SU-DHL-6 (cell line): ENCODE results near the gene TMEM79.
A peak's percentile ranks its signal among the peaks of the same experiment; 100 is the strongest.

Experiments
- H2AFZ ChIP-seq: fragments of 200-600 bp; sonication (generic); 2 replicates; pipeline ENCODE4 v1.6.1; 2014; ENCODE audit warnings: low read depth, mild to moderate bottlenecking, moderate library complexity, mixed read lengths, antibody characterized with exemption, low read length; ENCODE audit not compliant: severe bottlenecking
- H3F3A ChIP-seq: fragments of 200-600 bp; shearing (Covaris generic); 2 replicates; pipeline ENCODE4 v1.6.0; 2016; ENCODE audit warnings: antibody characterized with exemption, mild to moderate bottlenecking; ENCODE audit not compliant: insufficient read depth
- H3K27ac ChIP-seq: fragments of 200-600 bp; sonication (generic); 2 replicates; pipeline ENCODE4 v1.5.1; 2016; ENCODE audit warnings: low read depth, mild to moderate bottlenecking, low read length, moderate library complexity, mixed read lengths
- H3K27me3 ChIP-seq: fragments of 200-600 bp; sonication (generic), shearing (Covaris generic); 2 replicates; pipeline ENCODE4 v1.6.0; 2014; ENCODE audit warnings: mild to moderate bottlenecking, low read length
- H3K36me3 ChIP-seq: fragments of 200-600 bp; sonication (generic); 2 replicates; pipeline ENCODE4 v1.6.1; 2014; ENCODE audit warnings: mild to moderate bottlenecking, low read length, mixed read lengths
- H3K4me2 ChIP-seq: fragments of 300-600, 200-600 bp; shearing (Covaris generic), sonication (generic); 2 replicates; pipeline ENCODE4 v1.6.0; 2014; ENCODE audit warnings: low read length, low read depth, mild to moderate bottlenecking; ENCODE audit not compliant: poor library complexity, severe bottlenecking
- H3K4me3 ChIP-seq: fragments of 200-600 bp; sonication (generic); 2 replicates; pipeline ENCODE4 v1.5.1; 2014; ENCODE audit warnings: antibody characterized with exemption, low read length, mild to moderate bottlenecking, mixed read lengths; ENCODE audit not compliant: insufficient read depth, poor library complexity, severe bottlenecking
- H3K79me2 ChIP-seq: fragments of 200-600 bp; sonication (generic); 2 replicates; pipeline ENCODE4 v1.6.1; 2014; ENCODE audit warnings: mild to moderate bottlenecking, low read length, moderate library complexity; ENCODE audit not compliant: insufficient read depth
- H3K9ac ChIP-seq: fragments of 200-600 bp; sonication (generic); 2 replicates; pipeline ENCODE4 v1.7.0; 2014; ENCODE audit warnings: mild to moderate bottlenecking, low read length
- H3K9me2 ChIP-seq: fragments of 200-600 bp; sonication (generic); replicated peaks from 2 replicates; pipeline ENCODE4 v1.6.1; 2014; ENCODE audit warnings: low read length; ENCODE audit not compliant: insufficient read depth
- H3K9me3 ChIP-seq: fragments of 200-600 bp; sonication (generic); 2 replicates; pipeline ENCODE4 v1.6.1; 2014; ENCODE audit warnings: low read length, mixed read lengths; ENCODE audit not compliant: insufficient read depth
- H4K20me1 ChIP-seq: fragments of 200-600 bp; sonication (generic); 2 replicates; pipeline ENCODE4 v1.6.1; 2014; ENCODE audit warnings: low read depth, mild to moderate bottlenecking, antibody characterized with exemption, low read length, moderate library complexity, mixed read lengths
- CTCF ChIP-seq: fragments of 200-600 bp; sonication (generic); IDR thresholded peaks from one replicate; pipeline ENCODE4 v1.5.1; 2017; ENCODE audit warnings: antibody characterized with exemption, mild to moderate bottlenecking, low read length, moderate library complexity; ENCODE audit not compliant: insufficient read depth, poor library complexity, severe bottlenecking
- EZH2phosphoT487 ChIP-seq: fragments of 200-600 bp; sonication (generic), shearing (Covaris generic); conservative IDR thresholded peaks from 2 replicates; pipeline ENCODE4 v1.6.1; 2018; ENCODE audit warnings: mild to moderate bottlenecking, antibody characterized with exemption, low read length, moderate library complexity, mixed read lengths

TMEM79 gene, protein sequence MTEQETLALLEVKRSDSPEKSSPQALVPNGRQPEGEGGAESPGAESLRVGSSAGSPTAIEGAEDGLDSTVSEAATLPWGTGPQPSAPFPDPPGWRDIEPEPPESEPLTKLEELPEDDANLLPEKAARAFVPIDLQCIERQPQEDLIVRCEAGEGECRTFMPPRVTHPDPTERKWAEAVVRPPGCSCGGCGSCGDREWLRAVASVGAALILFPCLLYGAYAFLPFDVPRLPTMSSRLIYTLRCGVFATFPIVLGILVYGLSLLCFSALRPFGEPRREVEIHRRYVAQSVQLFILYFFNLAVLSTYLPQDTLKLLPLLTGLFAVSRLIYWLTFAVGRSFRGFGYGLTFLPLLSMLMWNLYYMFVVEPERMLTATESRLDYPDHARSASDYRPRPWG

GRCh38 chr1:156284112-156284511, at the start of gene TMEM79:
TSS of gene TMEM79 (plus strand) at chr1:156284325. CDS start at chr1:156285227, 902 bp downstream.
- H2AFZ ChIP-seq = peak within 1 kb of the TSS; percentile 72
- H3K36me3 ChIP-seq = peaks cover 4% of the 10 kb centered on the region; the same call in 1 of the 2 replicates
- peaks cover 32% of the 10 kb centered on the region for H3K79me2 ChIP-seq
- peak within 1 kb of the TSS; percentile 52 for H3K27ac ChIP-seq
- no peaks in the 10 kb centered on the region for H3K27me3 ChIP-seq
- no peaks in the 10 kb centered on the region for H3K9me2 ChIP-seq
- H3K9ac ChIP-seq = peak within 1 kb of the TSS; percentile 90
- peak within 1 kb of the TSS; percentile 88 for H3K4me2 ChIP-seq
- TF ChIP-seq CTCF (no peak), EZH2phosphoT487 (no peak)
- peak within 1 kb of the TSS; percentile 99 for H3K4me3 ChIP-seq
- H3K9me3 ChIP-seq = no peaks in the 10 kb centered on the region
- H3F3A ChIP-seq = 0 out of 2 replicates have a peak, but pooled peaks cover 4% of the 10 kb centered on the region
- no peaks in the 10 kb centered on the region for H4K20me1 ChIP-seq

DNA sequence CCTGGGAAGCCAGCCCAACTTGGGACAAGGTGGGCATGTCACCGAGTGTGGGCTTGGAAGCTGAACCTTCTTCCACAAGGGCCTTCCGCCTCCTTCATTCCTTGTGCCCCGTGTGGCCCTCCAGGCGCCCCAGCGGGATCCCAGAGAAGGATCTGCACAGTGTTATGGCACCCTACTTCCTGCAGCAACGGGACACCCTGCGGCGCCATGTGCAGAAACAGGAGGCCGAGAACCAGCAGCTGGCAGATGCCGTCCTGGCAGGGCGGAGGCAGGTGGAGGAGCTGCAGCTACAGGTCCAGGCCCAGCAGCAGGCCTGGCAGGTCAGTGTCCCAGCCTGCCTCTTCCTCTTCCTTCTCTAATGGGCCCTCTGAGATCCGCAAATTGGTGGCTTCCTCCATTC, 48.0 kb upstream of the TMEM79 start:
- H2AFZ ChIP-seq = no peak overlapping the region
- H3K27ac ChIP-seq = no peak overlapping the region
- H3F3A ChIP-seq = no peaks in the 10 kb centered on the region
- no peaks in the 10 kb centered on the region for H3K36me3 ChIP-seq
- no peaks in the 10 kb centered on the region for H4K20me1 ChIP-seq
- no peaks in the 10 kb centered on the region for H3K9me3 ChIP-seq
- no peaks in the 10 kb centered on the region for H3K79me2 ChIP-seq
- no peak overlapping the region for H3K9ac ChIP-seq
- H3K4me3 ChIP-seq = no peak overlapping the region
- no peak for TF ChIP-seq CTCF
- no peak for TF ChIP-seq EZH2phosphoT487
- no peaks in the 10 kb centered on the region for H3K27me3 ChIP-seq
- no peaks in the 10 kb centered on the region for H3K9me2 ChIP-seq
- no peak overlapping the region for H3K4me2 ChIP-seq

DNA sequence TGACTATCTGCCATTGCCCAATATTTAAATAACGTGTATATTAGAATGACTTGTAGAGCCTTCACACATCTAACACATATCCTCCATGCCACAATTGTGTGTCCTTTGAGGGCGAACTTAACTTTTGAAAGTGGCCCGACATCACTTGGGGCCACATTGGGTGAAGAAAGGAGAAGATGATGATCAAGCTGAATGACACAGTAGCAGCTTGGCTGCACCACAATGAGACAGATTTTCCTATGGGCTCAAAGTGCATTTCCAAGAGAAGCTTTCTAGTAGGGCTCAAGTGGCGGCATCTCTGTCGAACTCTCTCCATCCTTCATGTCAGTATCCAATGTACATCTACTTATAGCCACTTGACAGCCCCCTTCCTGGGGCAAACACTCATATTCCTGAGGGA, 45.9 kb upstream of the TMEM79 start:
- H4K20me1 ChIP-seq = no peaks in the 10 kb centered on the region
- no peaks in the 10 kb centered on the region for H3K27me3 ChIP-seq
- no peaks in the 10 kb centered on the region for H3F3A ChIP-seq
- no peak overlapping the region for H3K9ac ChIP-seq
- no peak overlapping the region for H2AFZ ChIP-seq
- H3K27ac ChIP-seq = no peak overlapping the region
- no peak overlapping the region for H3K4me2 ChIP-seq
- no peak overlapping the region for H3K4me3 ChIP-seq
- no peaks in the 10 kb centered on the region for H3K9me2 ChIP-seq
- no peaks in the 10 kb centered on the region for H3K9me3 ChIP-seq
- H3K36me3 ChIP-seq = no peaks in the 10 kb centered on the region
- no peaks in the 10 kb centered on the region for H3K79me2 ChIP-seq
- TF ChIP-seq EZH2phosphoT487 = no peak
- TF ChIP-seq CTCF = no peak
